HG03159 (cell line): ENCODE results near the gene CMSS1.

Experiments
- ATAC-seq: cut with Tn5 transposase; IDR thresholded peaks from one replicate; pipeline ENCODE4 v1.9.1; 2021; ENCODE audit warnings: mild to moderate bottlenecking, moderate library complexity; ENCODE audit not compliant: unreplicated experiment

The CMSS1 gene

GRCh38 chr3:99954914-99955644 is 137.4 kb downstream of the CMSS1 start:
- ATAC-seq: no peak

- ATAC-seq: no peak
Observed at GRCh38 chr3:99955773-99956562, 138.3 kb downstream of the CMSS1 start.

- ATAC-seq: no peak
Observed at GRCh38 chr3:99957151-99957796, 139.6 kb downstream of the CMSS1 start.

GRCh38 chr3:99958222-99958912 is 140.7 kb downstream of the CMSS1 start:
- ATAC-seq: no peak

- ATAC-seq: no peak
Observed at GRCh38 chr3:99960123-99960878, 142.6 kb downstream of the CMSS1 start.

GRCh38 chr3:99960941-99961340 is 143.3 kb downstream of the CMSS1 start:
- no peak for ATAC-seq

GRCh38 chr3:99961756-99962515 is 144.3 kb downstream of the CMSS1 start:
- ATAC-seq: no peak

GRCh38 chr3:99962703-99963102 is 145.0 kb downstream of the CMSS1 start:
- ATAC-seq: no peak

- no peak for ATAC-seq
Observed at GRCh38 chr3:99965077-99965476, 147.4 kb downstream of the CMSS1 start.

- no peak for ATAC-seq
Observed at GRCh38 chr3:99965681-99966408, 148.2 kb downstream of the CMSS1 start.

GRCh38 chr3:99966662-99967416 is 149.2 kb downstream of the CMSS1 start:
- ATAC-seq: no peak

GRCh38 chr3:99967796-99968195 is 150.1 kb downstream of the CMSS1 start:
- no peak for ATAC-seq

- no peak for ATAC-seq
Observed at GRCh38 chr3:99969136-99969535, 151.5 kb downstream of the CMSS1 start.

- ATAC-seq: peak; percentile 81
Observed at GRCh38 chr3:99970198-99970597, 152.5 kb downstream of the CMSS1 start.

GRCh38 chr3:99971761-99972160 is 154.1 kb downstream of the CMSS1 start:
- no peak for ATAC-seq

- no peak for ATAC-seq
Observed at GRCh38 chr3:99972380-99973104, 154.9 kb downstream of the CMSS1 start.

- no peak for ATAC-seq
Observed at GRCh38 chr3:99974989-99975388, 157.3 kb downstream of the CMSS1 start.

GRCh38 chr3:99976584-99976983 is 158.9 kb downstream of the CMSS1 start:
- ATAC-seq: no peak
